Activated naive CD4-positive, alpha-beta T cell treated with Interleukin-2 at 50 U/mL for 16 hours (primary cell): ENCODE data around the gene CFAP299.
"Not testable (repeated sequence)": the region's sequence is repeated elsewhere in the genome, so short reads cannot be mapped to it uniquely, and the experiment has no call there.

Source experiments
- DNase-seq: peaks from one replicate; pipeline ENCODE4 v3.0.0-alpha.2; 2020

The CFAP299 gene

GRCh38 chr4:80614319-80614718, 278.8 kb downstream of the CFAP299 start:
- DNase-seq: no peak

- DNase-seq: no peak
Measured at GRCh38 chr4:80615099-80615498, 279.6 kb downstream of the CFAP299 start.

DNA sequence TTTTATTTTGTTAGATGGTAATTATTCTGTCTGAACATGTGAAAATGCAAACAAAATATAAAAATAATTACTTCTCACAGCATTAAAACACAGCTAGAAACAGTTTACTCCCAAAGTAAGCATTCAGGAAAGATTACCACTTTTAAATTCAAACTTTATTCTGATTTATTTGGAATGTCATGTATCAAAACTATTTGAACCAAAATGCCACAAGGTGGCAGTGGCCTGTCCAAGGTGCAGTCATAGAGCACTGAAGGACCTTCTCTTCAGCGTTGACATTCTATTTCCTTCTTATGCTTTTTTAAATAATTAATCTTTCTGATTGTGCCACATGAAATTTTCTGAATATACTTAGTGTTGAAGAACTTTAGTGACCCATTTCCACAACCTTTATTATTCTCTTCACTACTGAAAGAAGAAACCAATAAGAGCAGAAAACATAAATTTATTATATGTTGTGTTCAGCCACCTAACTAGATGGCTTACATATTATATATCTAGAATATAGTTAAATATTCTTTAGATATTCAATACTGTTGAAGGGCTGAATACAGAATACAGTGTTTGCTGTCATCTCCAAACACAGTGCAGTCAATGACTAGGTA, 283.6 kb downstream of the CFAP299 start:
- no peak for DNase-seq

- DNase-seq: no peak
Measured at GRCh38 chr4:80631861-80632260, 296.3 kb downstream of the CFAP299 start.

DNA sequence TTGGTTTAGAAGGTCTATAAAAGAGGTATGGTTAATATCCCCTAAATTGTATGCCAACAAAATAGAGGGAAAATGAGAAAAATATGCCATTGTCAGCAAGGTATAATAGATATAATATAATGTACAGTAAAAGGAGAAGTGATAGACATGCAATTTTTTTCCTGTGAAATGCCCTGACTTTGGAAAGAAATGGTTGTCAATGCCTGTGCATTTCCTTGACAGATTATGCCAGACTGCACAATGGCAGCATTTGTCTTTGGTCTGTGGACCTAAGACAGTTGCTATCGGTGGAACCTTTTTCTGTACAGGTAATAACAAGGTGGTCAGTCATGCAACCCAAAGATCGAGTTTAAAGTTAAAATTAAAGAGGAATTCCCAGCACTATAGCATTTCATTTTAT, 301.7 kb downstream of the CFAP299 start:
- DNase-seq: no peak

DNA sequence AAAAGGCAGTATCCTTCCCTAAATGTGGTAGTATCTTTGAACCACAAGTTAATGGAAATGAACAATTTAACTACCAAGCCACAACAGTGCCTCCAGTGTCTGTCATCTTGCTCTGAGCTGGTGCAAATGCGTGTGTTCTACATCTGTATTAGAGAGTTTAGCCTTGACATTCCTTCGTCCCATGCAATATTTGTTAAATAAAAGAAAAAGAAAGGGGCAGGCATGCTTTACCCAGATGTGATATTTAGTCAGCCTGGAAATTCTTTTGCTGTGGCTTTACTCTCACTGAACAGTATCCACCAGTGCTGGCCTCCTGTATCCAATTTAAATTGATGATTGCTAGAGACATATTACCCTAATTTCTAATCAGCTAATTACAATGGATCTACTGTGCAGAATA, 310.5 kb downstream of the CFAP299 start:
- no peak for DNase-seq

GRCh38 chr4:80655662-80656061, 320.1 kb downstream of the CFAP299 start:
- no peak for DNase-seq

- not testable (repeated sequence) for DNase-seq
Measured at GRCh38 chr4:80670118-80670517, 334.6 kb downstream of the CFAP299 start.

GRCh38 chr4:80678413-80678812, 342.9 kb downstream of the CFAP299 start:
- no peak for DNase-seq

GRCh38 chr4:80680934-80681333, 345.4 kb downstream of the CFAP299 start:
- no peak for DNase-seq

DNA sequence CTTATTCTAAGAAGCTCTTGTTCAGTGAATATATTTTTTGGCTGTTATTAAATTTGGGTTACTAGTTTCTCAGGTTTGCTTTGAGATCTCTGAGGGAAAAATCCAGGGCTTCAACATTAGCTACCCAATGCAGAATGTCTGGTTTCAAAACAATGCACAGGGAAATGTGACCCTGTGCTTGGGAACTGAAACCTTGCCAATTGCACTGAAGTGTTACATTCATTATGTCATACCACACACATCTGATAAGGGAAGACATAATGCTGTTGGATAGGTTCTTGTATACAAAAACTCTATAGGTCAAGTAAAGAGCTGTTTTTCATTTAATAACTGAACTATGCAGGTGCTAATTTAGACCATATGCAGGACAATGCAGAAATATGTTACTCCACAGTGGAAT, 349.7 kb downstream of the CFAP299 start:
- DNase-seq: no peak

GRCh38 chr4:80687736-80688135, 352.2 kb downstream of the CFAP299 start:
- DNase-seq: not testable (repeated sequence)

DNA sequence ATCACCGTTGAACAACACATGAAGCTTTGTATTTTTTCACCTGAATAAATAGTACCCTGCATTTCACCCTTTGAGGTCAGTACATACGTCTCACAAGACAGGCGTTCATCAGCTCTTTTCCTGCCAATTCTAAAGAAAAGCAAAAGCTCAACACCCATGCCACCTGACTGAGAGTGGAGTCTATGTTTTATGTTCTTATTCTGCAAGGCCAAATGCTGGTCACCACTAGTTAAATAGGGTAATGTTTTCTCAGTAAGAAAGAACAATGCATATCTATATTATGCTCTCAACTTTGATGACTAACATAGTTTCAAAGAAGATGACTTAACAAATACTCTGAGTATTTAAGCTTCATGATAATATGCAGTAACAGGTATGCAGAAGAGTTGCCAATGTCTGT, 358.6 kb downstream of the CFAP299 start:
- no peak for DNase-seq

DNA sequence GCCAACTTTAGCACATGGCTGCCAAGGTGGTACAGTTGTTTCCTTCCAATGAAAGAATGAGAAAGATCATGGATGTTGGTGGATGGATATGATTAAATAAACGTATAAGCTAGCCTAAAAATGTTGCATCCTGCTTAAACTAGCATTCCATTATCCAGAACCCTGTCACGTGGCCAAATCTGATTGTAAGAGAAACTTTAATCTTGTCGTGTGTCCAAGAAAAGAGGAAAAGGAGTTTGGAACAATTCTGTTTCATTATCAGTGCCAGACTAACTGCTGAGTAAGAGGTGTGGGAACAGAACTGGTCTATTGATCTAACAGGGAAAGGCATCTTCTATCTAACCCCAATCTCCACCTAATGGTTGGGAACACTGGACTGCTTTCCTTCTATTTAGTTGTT, 369.8 kb downstream of the CFAP299 start:
- no peak for DNase-seq

DNA sequence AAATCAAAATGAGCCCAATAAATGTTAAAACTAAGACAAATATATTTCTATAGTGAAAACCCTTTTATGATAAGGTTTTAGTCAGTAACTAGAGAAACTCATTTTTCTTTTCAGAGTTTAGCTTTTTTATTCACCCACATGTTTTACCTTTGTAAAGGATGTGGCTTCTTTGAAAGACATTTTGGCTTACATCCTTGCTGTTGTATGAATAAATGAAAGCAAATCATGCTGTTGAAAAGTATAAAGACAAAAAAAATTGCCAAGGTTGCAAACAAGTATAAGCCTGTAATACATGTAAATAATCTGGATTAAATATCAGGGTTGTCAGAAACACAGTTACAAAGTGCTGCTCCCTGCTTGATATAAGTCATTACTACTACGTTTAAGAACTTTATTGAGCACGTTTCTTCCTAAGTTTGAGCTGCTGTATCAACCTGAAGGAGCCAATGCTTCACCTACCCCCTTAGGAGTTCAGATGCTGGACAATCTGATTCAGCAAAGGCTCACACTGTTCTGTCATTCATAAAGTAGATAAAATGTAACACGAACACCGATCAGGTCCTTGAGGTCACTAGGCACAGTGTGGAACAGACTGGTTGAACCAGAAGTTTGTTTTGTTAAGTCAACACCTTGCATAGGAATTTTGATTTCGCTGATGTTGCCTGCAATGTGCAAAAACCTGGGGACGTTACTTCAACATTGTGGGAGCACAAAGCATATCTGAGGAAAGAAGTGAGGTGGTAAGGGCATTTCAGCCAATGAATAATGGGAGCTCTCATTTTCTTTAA, 373.7 kb downstream of the CFAP299 start:
- no peak for DNase-seq

DNA sequence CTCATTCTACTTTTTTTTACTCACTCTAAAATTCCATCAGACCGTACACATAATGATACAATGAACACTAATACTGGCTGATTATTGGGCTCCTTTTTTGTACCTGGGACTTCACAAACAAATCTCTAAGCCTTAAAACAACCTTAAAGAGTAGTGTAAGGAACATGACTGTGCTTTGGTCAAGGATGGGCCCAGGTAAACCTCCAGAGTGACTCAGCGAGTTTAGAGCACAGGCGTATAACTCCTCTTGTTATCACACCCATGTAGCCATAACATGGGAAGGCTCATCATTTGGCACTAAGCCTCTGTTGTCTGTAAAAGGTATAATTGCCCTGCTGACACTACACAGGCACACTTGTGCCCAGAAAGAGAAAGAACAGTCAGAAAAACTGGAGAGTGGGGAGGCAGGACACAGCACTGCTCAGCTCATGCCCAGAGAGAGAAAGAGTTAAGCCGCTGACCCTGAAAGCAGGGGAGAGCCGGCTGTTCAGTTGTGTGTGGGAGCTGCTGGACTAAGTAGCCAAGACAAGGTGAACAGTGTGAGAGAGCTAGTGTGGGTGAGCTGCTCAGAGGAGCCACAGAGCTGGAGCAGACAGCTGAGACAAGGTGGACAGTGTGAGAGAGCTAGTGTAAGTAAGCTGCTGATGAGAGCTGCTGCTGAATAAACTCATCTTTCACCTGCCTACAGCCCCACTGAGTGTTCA, 375.4 kb downstream of the CFAP299 start:
- no peak for DNase-seq

DNA sequence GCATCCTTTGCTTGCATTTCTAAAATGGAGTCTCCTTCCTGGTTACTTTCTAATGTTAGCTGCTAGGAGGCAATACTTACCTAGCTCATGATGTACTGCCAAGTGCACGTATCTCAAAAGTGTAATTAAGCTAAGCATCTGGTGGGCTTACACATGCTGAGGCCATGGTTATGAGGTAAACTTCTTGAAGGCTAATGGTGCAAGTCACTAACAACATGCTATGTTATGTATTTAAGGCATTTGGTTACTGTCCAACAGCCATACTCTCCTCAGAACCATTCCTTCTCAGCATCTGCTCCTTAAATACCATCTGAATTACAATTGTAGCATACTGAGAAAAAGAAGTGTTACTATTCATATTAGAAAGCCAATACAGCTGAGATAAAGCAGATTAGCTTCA, 376.4 kb downstream of the CFAP299 start:
- no peak for DNase-seq

DNA sequence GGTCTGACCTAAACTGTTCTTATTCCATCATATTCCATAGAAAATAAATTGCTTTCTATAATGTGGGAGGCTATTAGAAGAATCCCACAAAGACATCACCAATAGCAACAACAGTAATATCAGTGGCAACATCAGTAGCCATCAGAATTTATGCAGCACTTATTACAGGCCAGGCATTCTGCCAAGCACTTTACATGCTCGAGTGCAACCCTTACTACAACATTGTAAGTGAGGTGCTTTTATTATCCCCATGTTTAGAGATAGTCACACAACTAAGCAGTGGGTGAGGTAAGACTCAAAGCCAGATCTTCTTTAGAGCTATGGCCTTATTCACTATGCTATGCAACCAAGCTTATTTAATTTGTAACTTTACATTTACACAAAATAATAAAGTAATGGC, 377.9 kb downstream of the CFAP299 start:
- DNase-seq: no peak

DNA sequence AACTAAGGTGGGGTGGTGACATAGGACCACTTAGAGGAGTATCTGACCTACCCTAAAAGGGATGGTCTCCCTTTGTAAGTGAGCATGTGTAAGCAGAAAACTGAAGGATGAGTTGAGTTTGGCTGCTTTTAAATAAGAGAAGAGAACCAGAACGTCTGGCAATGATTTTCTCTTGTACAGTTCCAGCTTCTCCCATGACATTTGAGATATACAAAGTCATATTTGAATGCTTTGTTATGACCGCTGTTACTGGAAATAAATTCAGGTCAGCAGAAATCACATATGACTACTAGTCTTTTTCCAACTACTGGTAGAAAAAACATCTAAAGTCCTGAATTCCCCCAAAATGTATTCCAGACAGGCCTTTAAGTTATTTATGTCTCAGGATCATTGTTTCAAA, 381.7 kb downstream of the CFAP299 start:
- no peak for DNase-seq

- no peak for DNase-seq
Measured at GRCh38 chr4:80726471-80726870, 390.9 kb downstream of the CFAP299 start.

DNA sequence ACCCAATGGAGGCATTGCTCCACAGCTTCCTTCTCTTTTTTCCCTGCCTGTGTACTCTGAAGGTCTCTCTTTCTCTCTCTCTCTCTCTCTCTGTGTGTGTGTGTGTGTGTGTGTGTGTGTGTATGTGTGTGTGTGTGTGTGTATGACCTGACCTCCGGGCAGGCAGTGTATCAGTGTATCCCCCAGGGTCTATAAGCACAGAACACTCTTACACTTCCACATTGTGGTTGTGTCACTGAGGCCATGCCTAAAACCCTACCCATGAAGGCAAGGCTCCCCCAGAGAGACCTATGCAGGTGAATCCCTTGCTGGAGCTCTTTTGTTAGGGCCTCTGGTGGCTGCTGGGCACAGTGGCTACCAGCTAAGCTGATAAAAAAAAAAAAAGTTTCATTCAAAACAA, 394.6 kb downstream of the CFAP299 start:
- no peak for DNase-seq

- DNase-seq: no peak
Measured at GRCh38 chr4:80731436-80731835, 395.9 kb downstream of the CFAP299 start.

DNA sequence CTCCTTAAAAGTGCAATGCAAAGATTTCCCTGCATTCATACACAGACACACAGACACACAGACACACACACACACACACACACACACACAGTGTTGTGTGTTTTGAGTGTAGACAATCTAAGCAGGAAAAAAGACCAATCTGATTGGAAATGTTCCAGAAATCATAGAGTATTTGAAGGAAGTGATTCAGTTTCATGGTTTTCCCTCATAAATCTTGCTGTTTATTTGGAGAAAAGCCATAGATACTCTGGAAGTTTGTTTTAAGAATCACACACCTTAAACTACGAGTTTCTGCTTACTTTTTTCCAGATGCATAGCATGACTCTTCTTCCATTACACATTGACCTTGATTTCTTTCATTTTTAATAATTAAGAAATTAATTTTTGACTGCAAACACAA, 396.5 kb downstream of the CFAP299 start:
- no peak for DNase-seq

DNA sequence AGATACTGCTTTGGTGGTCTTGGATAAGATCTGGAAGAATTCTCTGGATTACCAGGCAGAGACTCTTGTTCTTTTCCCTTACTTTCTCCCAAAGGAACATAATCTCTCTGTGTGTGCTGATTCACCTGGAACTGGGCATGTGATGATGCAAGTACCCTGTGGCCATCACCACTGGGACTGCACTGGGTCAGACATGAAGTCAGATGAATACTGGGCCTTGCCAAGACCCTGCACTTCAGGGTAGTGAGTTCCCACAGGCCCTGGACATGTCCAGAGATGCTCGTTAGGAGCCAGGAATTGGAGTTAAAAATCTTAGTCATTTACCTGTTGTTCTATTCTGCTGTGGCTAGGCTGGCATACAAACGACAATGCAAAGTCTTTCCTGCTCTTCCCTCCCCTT, 404.8 kb downstream of the CFAP299 start:
- no peak for DNase-seq
